K562 (cell line): ENCODE data around the gene NUP62. TPM values are rescaled to one million over a fixed set of nuclear protein-coding genes. Genes with fewer than 3 reads are reported as not detected.
A peak's percentile ranks its signal among the peaks of the same experiment; 100 is the strongest.

Experiments
- ARID1B ChIP-seq: fragments of 450-650 bp; IDR thresholded peaks from 2 replicates; pipeline ENCODE4 v1.6.1; 2016; ENCODE audit warnings: antibody characterized with exemption, mild to moderate bottlenecking, inconsistent platforms
- BDP1 ChIP-seq: IDR thresholded peaks from 3 replicates; pipeline ENCODE4 v1.6.1; 2011; ENCODE audit not compliant: insufficient read length, insufficient read depth
- BRD4 ChIP-seq: fragments of 200-600 bp; sonication (generic); IDR thresholded peaks from 2 replicates; pipeline ENCODE4 v1.6.1; 2017; ENCODE audit warnings: inconsistent platforms
- CBFA2T2 ChIP-seq: fragments of 450-650 bp; conservative IDR thresholded peaks from 2 replicates; pipeline ENCODE4 v1.6.1; 2017; ENCODE audit warnings: mild to moderate bottlenecking
- CHD4 ChIP-seq: fragments of 200-600 bp; sonication (generic); IDR thresholded peaks from 3 replicates; pipeline ENCODE4 v1.6.1; 2012; ENCODE audit warnings: low read depth, mild to moderate bottlenecking, mixed read lengths, low read length, inconsistent platforms; ENCODE audit not compliant: insufficient read depth, insufficient replicate concordance, poor library complexity, severe bottlenecking
- DACH1 ChIP-seq: fragments of 450-650 bp; IDR thresholded peaks from 2 replicates; pipeline ENCODE4 v1.6.1; 2018; ENCODE audit not compliant: partially characterized antibody
- FOXK2 ChIP-seq, 2 experiments: fragments of 450-650 bp; IDR thresholded peaks in 1 of 2; conservative IDR thresholded peaks in 1 of 2; 2 replicates each; pipeline ENCODE4 v1.6.1; 2016; ENCODE audit warnings: low read depth in 2 of 2, mild to moderate bottlenecking in 1 of 2
- KDM1A ChIP-seq, 2 experiments: fragments of 450-650 bp; IDR thresholded peaks; 2 replicates each; pipeline ENCODE4 v1.6.1; 2016; ENCODE audit warnings: mild to moderate bottlenecking in 2 of 2
- MEF2D ChIP-seq: conservative IDR thresholded peaks from 2 replicates; pipeline ENCODE4 v1.6.1; 2016; ENCODE audit warnings: low read depth, missing genetic modification characterization, missing compliant biosample characterization
- PHF20 ChIP-seq: fragments of 450-650 bp; IDR thresholded peaks from 2 replicates; pipeline ENCODE4 v1.6.1; 2018; ENCODE audit not compliant: partially characterized antibody
- PTBP1 ChIP-seq: fragments of 200-400 bp; formaldehyde crosslinking; IDR thresholded peaks from 2 replicates; pipeline ENCODE4 v1.6.1; 2017; ENCODE audit warnings: low read depth, low read length
- SMARCA4 ChIP-seq: fragments of 450-650 bp; IDR thresholded peaks from 2 replicates; pipeline ENCODE4 v1.6.1; 2016
- SMARCA5 ChIP-seq: fragments of 450-650 bp; IDR thresholded peaks from 2 replicates; pipeline ENCODE4 v1.6.1; 2016
- TEAD2 ChIP-seq: fragments of 450-650 bp; IDR thresholded peaks from 2 replicates; pipeline ENCODE4 v1.6.1; 2016; ENCODE audit warnings: missing genetic modification characterization, control low read depth, missing compliant biosample characterization
- YBX1 ChIP-seq: fragments of 450-650 bp; IDR thresholded peaks from 2 replicates; pipeline ENCODE4 v1.7.1; 2016; ENCODE audit warnings: mild to moderate bottlenecking
- ZBTB7A ChIP-seq: IDR thresholded peaks from 2 replicates; pipeline ENCODE4 v1.6.1; 2011; ENCODE audit warnings: low read depth, mild to moderate bottlenecking, low read length, moderate library complexity, borderline replicate concordance; ENCODE audit not compliant: control insufficient read depth
- ZEB2 ChIP-seq: fragments of 450-650 bp; IDR thresholded peaks from 2 replicates; pipeline ENCODE4 v1.6.1; 2016
- ZNF212 ChIP-seq: fragments of 450-650 bp; formaldehyde crosslinking; IDR thresholded peaks from 2 replicates; pipeline ENCODE4 v1.4.0; 2020; ENCODE audit warnings: mild to moderate bottlenecking
- ZSCAN32 ChIP-seq: fragments of 450-650 bp; formaldehyde crosslinking; IDR thresholded peaks from 2 replicates; pipeline ENCODE4 v1.4.0; 2020; ENCODE audit warnings: mild to moderate bottlenecking, moderate library complexity
- polyA plus RNA-seq, 8 experiments: library from polyadenylated mRNA; depleted of rRNA in 4 of 8; stranded (reverse) in 5 of 8; unstranded in 3 of 8; fragments of >200 nt; fragmentation: Nextera tagmentation in 2 of 8; fragmentation: Illumina TruSeq in 1 of 8; extraction: Ambion mirVana in 2 of 8; extraction: Trizol in 1 of 8; gene quantifications; 2 replicates each; pipeline versions ENCODE4 v1.2.1 to v1.2.3, GENCODE V29; 2011 to 2014; ENCODE audit warnings: inconsistent platforms in 1 of 8, missing spikeins in 1 of 8
- total RNA-seq, 7 experiments: library from RNA; depleted of rRNA in 6 of 7; stranded (reverse); fragments of >200 nt in 6 of 7; fragmentation: Illumina TruSeq in 2 of 7; extraction: Trizol in 2 of 7; gene quantifications; 2 replicates each; pipeline versions ENCODE4 v1.2.1 to v1.2.3, GENCODE V29; 2011 to 2021; ENCODE audit warnings: low replicate concordance in 1 of 7
- TF ChIP-seq, protein P1 (sequence below), 2 experiments: fragments of 250-450 bp in 1 of 2; fragments of 450-650 bp in 1 of 2; sonication (Bioruptor Pico) in 1 of 2; IDR thresholded peaks; 2 replicates each; pipeline versions ENCODE4 v1.6.1 to v1.8.0; 2016 to 2021; ENCODE audit warnings: mild to moderate bottlenecking in 2 of 2, moderate library complexity in 2 of 2, missing compliant biosample characterization in 1 of 2, missing genetic modification characterization in 1 of 2
- TF ChIP-seq, protein P2 (sequence below), 2 experiments: IDR thresholded peaks; 2 replicates each; pipeline ENCODE4 v1.6.1; 2012; ENCODE audit warnings: improper control_type of control experiment in 2 of 2, low read depth in 2 of 2, low read length in 2 of 2, borderline replicate concordance in 1 of 2
- TF ChIP-seq, protein P3 (sequence below): fragments of 450-650 bp; IDR thresholded peaks from 2 replicates; pipeline ENCODE4 v1.6.1; 2016; ENCODE audit warnings: borderline replicate concordance
- TF ChIP-seq, protein P4 (sequence below): sonication (generic); formaldehyde crosslinking; IDR thresholded peaks from 2 replicates; pipeline ENCODE4 v1.4.0; 2020; ENCODE audit warnings: mild to moderate bottlenecking, missing genetic modification reagents

Gene NUP62
- total and polyA plus RNA-seq, 9 of the 15 experiments (the other 6 are each of a cell fraction or from before 2014, with no cell fraction given), result 16.9 to 109 (median 66.0) TPM

DNA sequence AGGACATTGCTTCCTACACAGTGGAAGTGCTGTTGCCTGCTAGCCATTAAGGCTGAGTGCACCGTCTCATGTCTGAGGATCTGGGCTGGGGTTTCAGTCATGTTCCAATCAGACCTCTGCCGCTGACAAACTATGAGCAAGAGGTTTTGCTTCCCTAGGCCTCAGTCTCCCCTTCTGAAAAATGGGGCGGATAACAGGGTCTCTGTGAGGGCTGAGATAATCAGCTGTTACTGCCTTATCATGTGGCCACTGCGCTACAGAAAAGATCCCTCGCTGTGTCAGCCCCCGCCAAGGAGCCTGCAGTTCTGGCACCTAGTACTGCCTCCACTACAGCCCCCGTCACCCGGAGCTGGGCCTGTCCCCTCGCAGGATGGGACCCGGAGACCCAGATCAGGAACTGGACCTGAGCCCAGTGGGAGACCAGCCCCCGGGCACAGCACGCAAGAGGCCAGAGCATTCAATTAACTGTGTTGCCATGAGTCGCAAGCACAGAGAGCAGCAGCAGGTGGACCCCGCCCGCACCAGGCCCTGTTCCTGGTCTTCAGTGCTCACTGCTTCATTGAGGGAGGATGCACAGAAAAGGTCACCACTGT lies 58.9 kb downstream of the NUP62 start (continued):
- TF ChIP-seq, protein P1, sequence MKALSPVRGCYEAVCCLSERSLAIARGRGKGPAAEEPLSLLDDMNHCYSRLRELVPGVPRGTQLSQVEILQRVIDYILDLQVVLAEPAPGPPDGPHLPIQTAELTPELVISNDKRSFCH (CRISPR knock-in tag; IDR thresholded peaks at IDR 0.05), result no peak
- TF ChIP-seq, protein P1 (tag; IDR thresholded peaks at IDR 0.05), result 0 out of 2 replicates have a peak, but pooled peaks have one; percentile 1
- TF ChIP-seq DACH1, result peak; percentile 78
- peak; percentile 31; the same call in 1 of the 2 replicates for TF ChIP-seq CBFA2T2
- TF ChIP-seq KDM1A (IDR thresholded peaks at IDR 0.05), result peak in 1 of 2 experiments; percentile 85; a peak in 3 of 4 replicates
- TF ChIP-seq FOXK2 (conservative IDR thresholded peaks at IDR 0.05 in 1 of 2, IDR thresholded peaks at IDR 0.05 in 1 of 2; ENCODE audit: low read depth in 2 of 2), result no peak
- TF ChIP-seq, protein P2, sequence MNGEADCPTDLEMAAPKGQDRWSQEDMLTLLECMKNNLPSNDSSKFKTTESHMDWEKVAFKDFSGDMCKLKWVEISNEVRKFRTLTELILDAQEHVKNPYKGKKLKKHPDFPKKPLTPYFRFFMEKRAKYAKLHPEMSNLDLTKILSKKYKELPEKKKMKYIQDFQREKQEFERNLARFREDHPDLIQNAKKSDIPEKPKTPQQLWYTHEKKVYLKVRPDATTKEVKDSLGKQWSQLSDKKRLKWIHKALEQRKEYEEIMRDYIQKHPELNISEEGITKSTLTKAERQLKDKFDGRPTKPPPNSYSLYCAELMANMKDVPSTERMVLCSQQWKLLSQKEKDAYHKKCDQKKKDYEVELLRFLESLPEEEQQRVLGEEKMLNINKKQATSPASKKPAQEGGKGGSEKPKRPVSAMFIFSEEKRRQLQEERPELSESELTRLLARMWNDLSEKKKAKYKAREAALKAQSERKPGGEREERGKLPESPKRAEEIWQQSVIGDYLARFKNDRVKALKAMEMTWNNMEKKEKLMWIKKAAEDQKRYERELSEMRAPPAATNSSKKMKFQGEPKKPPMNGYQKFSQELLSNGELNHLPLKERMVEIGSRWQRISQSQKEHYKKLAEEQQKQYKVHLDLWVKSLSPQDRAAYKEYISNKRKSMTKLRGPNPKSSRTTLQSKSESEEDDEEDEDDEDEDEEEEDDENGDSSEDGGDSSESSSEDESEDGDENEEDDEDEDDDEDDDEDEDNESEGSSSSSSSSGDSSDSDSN (IDR thresholded peaks at IDR 0.05; ENCODE audit: borderline replicate concordance in 1 of 2, low read depth in 2 of 2, low read length in 2 of 2), result 0 out of 4 replicates have a peak, but pooled peaks of 1 of the 2 experiments have one; percentile 41
- TF ChIP-seq SMARCA5, result peak; percentile 97
- TF ChIP-seq MEF2D (tag), result no peak
- no peak for TF ChIP-seq TEAD2 (tag)
- TF ChIP-seq SMARCA4, result 0 out of 2 replicates have a peak, but pooled peaks have one; percentile 14
- TF ChIP-seq ZEB2, result no peak
- no peak for TF ChIP-seq ZNF212 (CRISPR knock-in tag)
- TF ChIP-seq ZBTB7A, result 0 out of 2 replicates have a peak, but pooled peaks have one; percentile 55
- TF ChIP-seq, protein P3, sequence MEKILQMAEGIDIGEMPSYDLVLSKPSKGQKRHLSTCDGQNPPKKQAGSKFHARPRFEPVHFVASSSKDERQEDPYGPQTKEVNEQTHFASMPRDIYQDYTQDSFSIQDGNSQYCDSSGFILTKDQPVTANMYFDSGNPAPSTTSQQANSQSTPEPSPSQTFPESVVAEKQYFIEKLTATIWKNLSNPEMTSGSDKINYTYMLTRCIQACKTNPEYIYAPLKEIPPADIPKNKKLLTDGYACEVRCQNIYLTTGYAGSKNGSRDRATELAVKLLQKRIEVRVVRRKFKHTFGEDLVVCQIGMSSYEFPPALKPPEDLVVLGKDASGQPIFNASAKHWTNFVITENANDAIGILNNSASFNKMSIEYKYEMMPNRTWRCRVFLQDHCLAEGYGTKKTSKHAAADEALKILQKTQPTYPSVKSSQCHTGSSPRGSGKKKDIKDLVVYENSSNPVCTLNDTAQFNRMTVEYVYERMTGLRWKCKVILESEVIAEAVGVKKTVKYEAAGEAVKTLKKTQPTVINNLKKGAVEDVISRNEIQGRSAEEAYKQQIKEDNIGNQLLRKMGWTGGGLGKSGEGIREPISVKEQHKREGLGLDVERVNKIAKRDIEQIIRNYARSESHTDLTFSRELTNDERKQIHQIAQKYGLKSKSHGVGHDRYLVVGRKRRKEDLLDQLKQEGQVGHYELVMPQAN, result no peak
- TF ChIP-seq ARID1B, result peak; percentile 53
- no peak for TF ChIP-seq YBX1
- peak; percentile 87 for TF ChIP-seq CHD4
- TF ChIP-seq, protein P4, sequence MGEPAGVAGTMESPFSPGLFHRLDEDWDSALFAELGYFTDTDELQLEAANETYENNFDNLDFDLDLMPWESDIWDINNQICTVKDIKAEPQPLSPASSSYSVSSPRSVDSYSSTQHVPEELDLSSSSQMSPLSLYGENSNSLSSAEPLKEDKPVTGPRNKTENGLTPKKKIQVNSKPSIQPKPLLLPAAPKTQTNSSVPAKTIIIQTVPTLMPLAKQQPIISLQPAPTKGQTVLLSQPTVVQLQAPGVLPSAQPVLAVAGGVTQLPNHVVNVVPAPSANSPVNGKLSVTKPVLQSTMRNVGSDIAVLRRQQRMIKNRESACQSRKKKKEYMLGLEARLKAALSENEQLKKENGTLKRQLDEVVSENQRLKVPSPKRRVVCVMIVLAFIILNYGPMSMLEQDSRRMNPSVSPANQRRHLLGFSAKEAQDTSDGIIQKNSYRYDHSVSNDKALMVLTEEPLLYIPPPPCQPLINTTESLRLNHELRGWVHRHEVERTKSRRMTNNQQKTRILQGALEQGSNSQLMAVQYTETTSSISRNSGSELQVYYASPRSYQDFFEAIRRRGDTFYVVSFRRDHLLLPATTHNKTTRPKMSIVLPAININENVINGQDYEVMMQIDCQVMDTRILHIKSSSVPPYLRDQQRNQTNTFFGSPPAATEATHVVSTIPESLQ, result no peak
- no peak for TF ChIP-seq ZSCAN32
- TF ChIP-seq PTBP1, result peak; percentile 83; the same call in 1 of the 2 replicates
- TF ChIP-seq BRD4, result no peak
- peak; percentile 35 for TF ChIP-seq PHF20
- TF ChIP-seq BDP1, result no peak
